H9 (cell line): ENCODE data around the gene IL21R. TPM values are rescaled to one million over a fixed set of nuclear protein-coding genes. Genes with fewer than 3 reads are reported as not detected.

Source experiments
- DNase-seq: peaks from one replicate; pipeline ENCODE4 v3.0.0-alpha.2; 2017
- H2AFZ ChIP-seq: one replicate; pipeline ENCODE4 v1.6.1; 2013; ENCODE audit warnings: mild to moderate bottlenecking, low read length, control low read depth, moderate library complexity
- H2AK5ac ChIP-seq: 2 replicates; pipeline ENCODE4 v1.6.1; 2013; ENCODE audit warnings: low read length, control low read depth, mixed read lengths; ENCODE audit not compliant: insufficient read length
- H2BK120ac ChIP-seq: one replicate; pipeline ENCODE4 v1.6.1; 2013; ENCODE audit warnings: low read depth, mild to moderate bottlenecking, low read length, control low read depth, inconsistent platforms; ENCODE audit not compliant: poor library complexity, severe bottlenecking
- H2BK12ac ChIP-seq: 2 replicates; pipeline ENCODE4 v1.6.1; 2013; ENCODE audit warnings: low read length, control low read depth, mixed read lengths, low read depth; ENCODE audit not compliant: insufficient read length
- H2BK15ac ChIP-seq: 2 replicates; pipeline ENCODE4 v1.6.1; 2013; ENCODE audit warnings: low read depth, low read length, control low read depth
- H2BK20ac ChIP-seq: one replicate; pipeline ENCODE4 v1.6.1; 2013; ENCODE audit warnings: low read depth, mild to moderate bottlenecking, low read length, control low read depth, inconsistent platforms; ENCODE audit not compliant: poor library complexity, severe bottlenecking
- H2BK5ac ChIP-seq: 2 replicates; pipeline ENCODE4 v1.6.1; 2013; ENCODE audit warnings: low read length, control low read depth, mixed read lengths; ENCODE audit not compliant: insufficient read length
- H3K14ac ChIP-seq: 2 replicates; pipeline ENCODE4 v1.6.1; 2013; ENCODE audit warnings: low read length, control low read depth; ENCODE audit not compliant: insufficient read depth
- H3K18ac ChIP-seq: 2 replicates; pipeline ENCODE4 v1.6.1; 2013; ENCODE audit warnings: low read depth, mild to moderate bottlenecking, mixed read lengths, low read length, control low read depth; ENCODE audit not compliant: insufficient read length
- H3K23ac ChIP-seq: 2 replicates; pipeline ENCODE4 v1.6.1; 2013; ENCODE audit warnings: low read length, control low read depth, mixed read lengths, low read depth; ENCODE audit not compliant: insufficient read length
- H3K23me2 ChIP-seq: 2 replicates; pipeline ENCODE4 v1.6.1; 2013; ENCODE audit warnings: low read depth, mild to moderate bottlenecking, mixed read lengths, low read length, control low read depth; ENCODE audit not compliant: insufficient read length, poor library complexity, severe bottlenecking
- H3K27ac ChIP-seq: 2 replicates; pipeline ENCODE4 v1.5.1; 2013; ENCODE audit warnings: low read length, control low read depth, mixed read lengths, low read depth; ENCODE audit not compliant: insufficient read length
- H3K27me3 ChIP-seq: 2 replicates; pipeline ENCODE4 v1.6.1; 2013; ENCODE audit warnings: low read length, control low read depth, inconsistent platforms; ENCODE audit not compliant: insufficient read depth
- H3K4ac ChIP-seq: 2 replicates; pipeline ENCODE4 v1.6.1; 2013; ENCODE audit warnings: low read depth, mild to moderate bottlenecking, control low read depth, inconsistent platforms, low read length, moderate library complexity
- H3K4me1 ChIP-seq: 2 replicates; pipeline ENCODE4 v1.6.1; 2013; ENCODE audit warnings: low read length, control low read depth, inconsistent platforms; ENCODE audit not compliant: insufficient read depth
- H3K4me2 ChIP-seq: 2 replicates; pipeline ENCODE4 v1.6.1; 2013; ENCODE audit warnings: low read length, control low read depth, mixed read lengths; ENCODE audit not compliant: insufficient read length, insufficient read depth
- H3K56ac ChIP-seq: 2 replicates; pipeline ENCODE4 v1.6.1; 2013; ENCODE audit warnings: low read depth, mild to moderate bottlenecking, mixed read lengths, low read length, control low read depth; ENCODE audit not compliant: insufficient read length
- H3K79me1 ChIP-seq: 2 replicates; pipeline ENCODE4 v1.6.1; 2013; ENCODE audit warnings: low read depth, mild to moderate bottlenecking, moderate library complexity, low read length, control low read depth, inconsistent platforms; ENCODE audit not compliant: insufficient read depth, poor library complexity, severe bottlenecking
- H3K79me2 ChIP-seq: 2 replicates; pipeline ENCODE4 v1.6.1; 2013; ENCODE audit warnings: low read length, control low read depth, inconsistent platforms; ENCODE audit not compliant: insufficient read depth
- H3K9ac ChIP-seq: 2 replicates; pipeline ENCODE4 v1.6.1; 2013; ENCODE audit warnings: low read length, control low read depth, mixed read lengths; ENCODE audit not compliant: insufficient read length; ENCODE audit errors: extremely low read depth
- H3K9me3 ChIP-seq: one replicate; pipeline ENCODE4 v1.6.1; 2013; ENCODE audit warnings: low read depth, low read length, inconsistent platforms; ENCODE audit not compliant: control insufficient read depth
- H3T11ph ChIP-seq: one replicate; pipeline ENCODE4 v1.6.1; 2013; ENCODE audit warnings: mild to moderate bottlenecking, low read length, control low read depth, inconsistent platforms
- H4K20me1 ChIP-seq: one replicate; pipeline ENCODE4 v1.6.1; 2013; ENCODE audit not compliant: control insufficient read depth, insufficient read length, insufficient read depth
- H4K5ac ChIP-seq: 2 replicates; pipeline ENCODE4 v1.6.1; 2013; ENCODE audit warnings: low read depth, mild to moderate bottlenecking, mixed read lengths, low read length, control low read depth; ENCODE audit not compliant: insufficient read length
- H4K8ac ChIP-seq: replicated peaks from 2 replicates; pipeline ENCODE4 v1.6.1; 2013; ENCODE audit warnings: low read length, control low read depth, mixed read lengths, low read depth; ENCODE audit not compliant: insufficient read length
- H4K91ac ChIP-seq: 2 replicates; pipeline ENCODE4 v1.6.1; 2013; ENCODE audit warnings: low read depth, mild to moderate bottlenecking, moderate library complexity, mixed read lengths, low read length, control low read depth; ENCODE audit not compliant: insufficient read length
- H3K27ac Mint-ChIP-seq, 3 experiments: 2 replicates in 2 of 3; 3 replicates in 1 of 3; pipeline ENCODE4 v1.8.0; 2020 to 2021; ENCODE audit warnings: mixed read lengths in 3 of 3, mild to moderate bottlenecking in 1 of 3, moderate library complexity in 1 of 3
- H3K27me3 Mint-ChIP-seq: 2 replicates; pipeline ENCODE4 v1.8.0; 2021; ENCODE audit warnings: low read depth, mild to moderate bottlenecking, moderate library complexity, mixed read lengths
- H3K36me3 Mint-ChIP-seq, 3 experiments: 2 replicates in 2 of 3; 3 replicates in 1 of 3; pipeline ENCODE4 v1.8.0; 2020 to 2021; ENCODE audit warnings: low read depth in 3 of 3, mixed read lengths in 3 of 3; ENCODE audit not compliant: insufficient read depth in 1 of 3
- H3K4me1 Mint-ChIP-seq, 2 experiments: 2 replicates each; pipeline ENCODE4 v1.8.0; 2020; ENCODE audit warnings: mixed read lengths in 2 of 2
- H3K4me3 Mint-ChIP-seq, 2 experiments: 2 replicates in 1 of 2; 3 replicates in 1 of 2; pipeline ENCODE4 v1.8.0; 2020 to 2021; ENCODE audit warnings: mild to moderate bottlenecking in 2 of 2, mixed read lengths in 2 of 2, moderate library complexity in 1 of 2
- H3K9me3 Mint-ChIP-seq, 2 experiments: 2 replicates in 1 of 2; 3 replicates in 1 of 2; pipeline ENCODE4 v1.8.0; 2020; ENCODE audit warnings: mild to moderate bottlenecking in 2 of 2, mixed read lengths in 2 of 2, moderate library complexity in 1 of 2
- WGBS: extraction: QIAGEN DNeasy Blood & Tissue Kit; methylation state at CpG from one replicate; pipeline ENCODE4 v1.1.7; 2013; ENCODE audit warnings: missing lambda C conversion rate, low lambda C conversion rate, mixed read lengths; ENCODE audit not compliant: insufficient read length; ENCODE audit errors: extremely low coverage; 5-methylcytosine and 5-hydroxymethylcytosine counted together
- total RNA-seq: library from RNA; stranded (reverse); gene quantifications from 2 replicates; pipeline ENCODE4 v1.2.1, GENCODE V29; 2021
- TF ChIP-seq, protein P1 (sequence below): fragments of 200-600 bp; sonication (generic); conservative IDR thresholded peaks from 3 replicates; pipeline ENCODE4 v1.8.0; 2021; ENCODE audit warnings: antibody characterized with exemption, mild to moderate bottlenecking

IL21R gene
- total RNA-seq, 1 experiment from 2014 or later: 0.07 TPM

DNA sequence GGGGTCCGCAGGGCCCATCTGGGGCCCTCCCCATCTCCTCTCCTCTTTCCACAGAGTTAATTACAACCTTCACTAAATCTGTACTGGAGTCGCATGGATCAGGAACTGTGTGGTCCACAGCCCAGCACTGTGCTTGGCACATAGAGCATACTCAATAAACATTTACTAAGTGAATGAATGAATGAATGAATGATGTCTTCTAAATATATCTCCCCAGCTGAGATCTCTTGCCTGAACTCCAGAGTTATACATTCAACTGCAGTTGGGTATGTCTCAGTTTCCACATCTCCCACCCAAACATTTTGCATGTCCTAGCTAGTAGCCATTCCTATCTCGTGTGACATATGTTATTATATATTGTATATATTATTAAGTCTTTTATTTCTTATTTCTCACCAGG, 28.7 kb upstream of the IL21R start:
- no peak overlapping the region for H2BK120ac ChIP-seq
- no peak overlapping the region for H2BK15ac ChIP-seq
- H2AK5ac ChIP-seq: no peak overlapping the region
- no peak overlapping the region for H3K4ac ChIP-seq
- H4K5ac ChIP-seq: no peak overlapping the region
- H3K4me3 Mint-ChIP-seq: no peak overlapping the region
- no peak overlapping the region for H3K27ac ChIP-seq
- H3K27ac Mint-ChIP-seq: no peak overlapping the region
- no peak overlapping the region for H3K9ac ChIP-seq
- no peak overlapping the region for H3T11ph ChIP-seq
- no peak overlapping the region for H4K8ac ChIP-seq
- H3K23me2 ChIP-seq: no peaks in the 10 kb centered on the region
- no peaks in the 10 kb centered on the region for H3K27me3 ChIP-seq
- H3K27me3 Mint-ChIP-seq: no peaks in the 10 kb centered on the region; the same call in none of the 2 replicates
- WGBS: no CpG with 5 or more reads among the region's 3 CpGs
- no peak for DNase-seq
- H3K4me1 Mint-ChIP-seq: no peaks in the 10 kb centered on the region
- H2BK20ac ChIP-seq: no peak overlapping the region
- TF ChIP-seq, protein P1, sequence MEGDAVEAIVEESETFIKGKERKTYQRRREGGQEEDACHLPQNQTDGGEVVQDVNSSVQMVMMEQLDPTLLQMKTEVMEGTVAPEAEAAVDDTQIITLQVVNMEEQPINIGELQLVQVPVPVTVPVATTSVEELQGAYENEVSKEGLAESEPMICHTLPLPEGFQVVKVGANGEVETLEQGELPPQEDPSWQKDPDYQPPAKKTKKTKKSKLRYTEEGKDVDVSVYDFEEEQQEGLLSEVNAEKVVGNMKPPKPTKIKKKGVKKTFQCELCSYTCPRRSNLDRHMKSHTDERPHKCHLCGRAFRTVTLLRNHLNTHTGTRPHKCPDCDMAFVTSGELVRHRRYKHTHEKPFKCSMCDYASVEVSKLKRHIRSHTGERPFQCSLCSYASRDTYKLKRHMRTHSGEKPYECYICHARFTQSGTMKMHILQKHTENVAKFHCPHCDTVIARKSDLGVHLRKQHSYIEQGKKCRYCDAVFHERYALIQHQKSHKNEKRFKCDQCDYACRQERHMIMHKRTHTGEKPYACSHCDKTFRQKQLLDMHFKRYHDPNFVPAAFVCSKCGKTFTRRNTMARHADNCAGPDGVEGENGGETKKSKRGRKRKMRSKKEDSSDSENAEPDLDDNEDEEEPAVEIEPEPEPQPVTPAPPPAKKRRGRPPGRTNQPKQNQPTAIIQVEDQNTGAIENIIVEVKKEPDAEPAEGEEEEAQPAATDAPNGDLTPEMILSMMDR: no peak
- H3K18ac ChIP-seq: no peak overlapping the region
- no peak overlapping the region for H2BK12ac ChIP-seq
- H4K20me1 ChIP-seq: no peaks in the 10 kb centered on the region
- H3K56ac ChIP-seq: no peak overlapping the region
- no peak overlapping the region for H4K91ac ChIP-seq
- no peak overlapping the region for H3K23ac ChIP-seq
- H3K9me3 ChIP-seq: no peaks in the 10 kb centered on the region
- H3K4me2 ChIP-seq: no peak overlapping the region
- H3K4me1 ChIP-seq: no peaks in the 10 kb centered on the region
- no peak overlapping the region for H2BK5ac ChIP-seq
- no peaks in the 10 kb centered on the region for H3K79me1 ChIP-seq
- H2AFZ ChIP-seq: no peak overlapping the region
- H3K79me2 ChIP-seq: no peaks in the 10 kb centered on the region
- no peak overlapping the region for H3K14ac ChIP-seq
- no peaks in the 10 kb centered on the region for H3K36me3 Mint-ChIP-seq
- no peaks in the 10 kb centered on the region for H3K9me3 Mint-ChIP-seq
